ENCODE data around the gene SRBD1.

Gene SRBD1

DNA sequence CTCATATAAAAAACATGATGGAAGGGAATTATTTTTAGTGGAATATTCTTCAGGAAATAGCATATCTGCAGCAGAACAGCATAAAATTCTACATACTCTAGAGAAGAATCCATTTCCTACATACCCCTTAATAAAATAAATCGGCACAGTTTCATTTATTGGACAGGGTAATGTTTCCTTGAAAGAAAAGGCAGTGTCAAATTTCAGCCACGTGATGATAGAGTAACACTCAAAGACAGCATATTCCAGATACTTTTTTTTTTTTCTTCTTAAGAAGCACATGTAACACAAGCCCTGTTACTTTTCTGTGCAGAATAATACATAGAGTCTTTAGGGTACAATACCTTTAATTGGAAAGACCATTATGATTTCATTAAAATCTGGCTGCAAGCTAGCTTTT lies 204.4 kb downstream of the SRBD1 start:
- no peak for DNase-seq

DNA sequence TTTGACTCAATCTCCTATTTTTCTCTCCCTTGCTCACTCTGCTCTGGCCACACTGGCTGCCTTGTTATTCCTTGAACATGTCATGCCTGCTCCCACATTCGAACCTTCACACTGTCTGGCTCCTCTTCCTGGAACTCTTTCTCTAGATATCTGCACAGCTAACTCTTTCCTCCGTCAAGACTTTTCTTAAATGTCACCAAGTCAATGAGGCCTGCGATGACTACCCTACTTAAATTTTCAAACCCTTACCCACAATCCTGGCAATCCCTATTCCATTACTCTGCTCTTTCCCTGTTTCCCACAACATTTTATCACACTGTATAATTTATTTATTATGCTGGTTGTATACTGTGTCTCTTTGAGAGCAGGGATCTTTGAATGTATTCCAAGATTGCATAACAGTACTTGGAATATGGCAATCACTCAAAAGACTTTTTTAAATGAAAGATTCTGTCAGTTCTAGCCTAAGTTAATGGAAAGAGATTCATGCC lies 206.2 kb downstream of the SRBD1 start:
- DNase-seq, result no peak

DNA sequence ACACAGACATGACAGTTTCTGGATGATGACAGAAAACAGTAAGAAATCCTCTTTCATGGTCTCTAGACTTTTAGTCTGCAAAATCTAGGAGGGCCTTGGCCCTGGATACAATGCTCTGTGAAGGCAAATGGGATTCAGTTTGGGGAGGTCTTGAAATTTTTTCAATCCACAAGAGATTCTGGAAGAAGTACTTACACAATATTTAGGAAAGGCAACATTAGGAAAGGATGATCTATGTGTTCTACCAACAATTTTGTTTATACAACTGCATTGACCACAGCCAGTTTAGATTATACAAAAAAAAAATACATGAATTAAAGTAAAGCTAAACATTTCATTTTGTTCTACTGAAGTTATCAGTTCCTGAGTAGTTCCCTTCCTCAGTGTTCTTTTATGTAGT lies 208.0 kb downstream of the SRBD1 start:
- DNase-seq, result no peak

- DNase-seq, result no peak
Observed at GRCh38 chr2:45401431-45401922, 209.6 kb downstream of the SRBD1 start.

DNA sequence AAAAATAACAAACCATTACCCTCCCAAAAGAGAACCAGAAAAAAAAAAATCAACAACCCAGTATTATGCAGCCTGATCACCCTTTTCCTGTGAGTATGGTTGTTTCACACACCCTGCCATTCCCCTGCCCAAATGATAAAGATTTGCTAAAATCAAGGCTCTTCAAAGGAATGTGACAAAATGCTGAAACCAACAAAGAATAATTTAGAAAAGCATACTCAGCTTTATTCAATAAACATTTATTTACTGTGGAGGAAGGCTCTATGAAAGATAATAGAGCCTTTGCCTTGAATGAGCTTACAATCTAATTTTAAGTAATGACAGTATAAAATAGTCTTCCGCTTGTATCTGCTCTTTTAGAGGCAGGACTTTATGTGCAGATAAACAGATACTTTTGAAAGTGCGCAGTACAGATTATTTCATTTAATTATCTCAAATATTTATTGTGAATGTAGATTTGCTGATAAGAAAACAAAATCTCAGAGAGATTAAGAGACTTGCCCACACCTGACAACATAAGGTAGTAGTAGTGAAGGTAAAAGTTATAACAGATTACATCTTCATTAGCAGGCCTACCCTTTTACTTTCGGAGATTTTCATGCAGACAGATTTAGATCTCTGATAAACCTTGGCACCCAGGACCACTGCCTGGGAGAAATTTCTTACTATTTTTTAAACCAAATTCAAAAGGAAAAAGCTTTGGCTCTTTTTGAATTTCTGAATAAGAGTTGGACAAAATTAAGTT lies 211.9 kb downstream of the SRBD1 start:
- no peak for DNase-seq

GRCh38 chr2:45397292-45397691 lies 213.8 kb downstream of the SRBD1 start:
- no peak for DNase-seq

DNA sequence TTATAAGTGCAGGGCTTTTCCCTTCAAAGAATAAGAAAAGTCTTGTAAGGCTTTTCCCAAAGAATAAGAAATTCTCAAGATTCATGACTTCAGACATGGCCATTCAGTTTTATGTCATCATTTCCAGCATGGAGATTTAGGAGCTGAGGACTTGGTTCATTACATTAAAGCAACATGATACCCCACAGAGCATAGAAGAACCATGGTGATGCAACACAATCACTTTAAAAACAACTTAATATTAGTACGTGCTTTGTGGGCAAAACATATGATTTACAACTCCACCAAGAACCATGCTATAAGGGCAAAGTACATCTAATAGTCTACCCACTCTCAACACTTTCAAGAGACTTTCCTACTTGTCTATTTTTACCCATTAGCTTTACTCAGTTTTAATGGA lies 214.4 kb downstream of the SRBD1 start:
- DNase-seq, result no peak

DNA sequence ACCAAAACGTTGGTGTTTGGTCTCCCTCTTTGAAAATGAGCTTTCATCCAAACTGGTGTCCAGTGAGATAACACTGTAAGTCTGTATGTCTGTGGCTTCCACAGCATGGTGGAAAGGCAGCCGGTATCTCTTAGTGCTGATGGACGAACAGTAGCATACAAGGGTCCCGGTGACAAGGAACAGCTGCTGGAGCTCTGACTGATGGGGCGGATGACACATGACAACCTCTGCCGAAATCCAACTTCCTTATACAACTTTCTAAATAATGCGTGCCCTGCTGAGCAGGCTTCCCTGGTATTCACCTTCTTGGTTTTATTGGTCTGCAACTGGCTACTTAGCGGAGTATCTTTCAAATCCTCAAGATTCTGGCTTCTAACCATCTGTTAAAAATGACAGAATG lies 216.2 kb downstream of the SRBD1 start:
- DNase-seq, result no peak

DNA sequence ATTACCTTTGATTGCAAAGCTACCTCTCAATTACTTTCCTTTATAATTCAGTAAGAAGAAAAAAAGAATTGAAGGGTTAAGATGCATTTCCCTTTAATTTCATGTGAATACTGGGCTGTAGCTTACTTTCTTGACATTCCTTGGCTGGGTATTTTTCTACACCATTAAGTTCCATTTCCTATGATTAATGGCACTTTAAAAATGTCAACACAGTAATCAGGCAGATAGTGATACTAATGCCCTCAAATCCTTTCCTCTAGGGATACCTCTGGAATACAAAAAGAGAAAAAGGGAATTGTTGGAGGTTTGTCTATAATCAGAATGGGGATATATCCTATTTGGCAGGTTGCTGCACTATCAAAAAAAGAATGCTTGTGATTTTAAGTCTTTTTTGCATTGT lies 216.9 kb downstream of the SRBD1 start:
- no peak for DNase-seq

DNA sequence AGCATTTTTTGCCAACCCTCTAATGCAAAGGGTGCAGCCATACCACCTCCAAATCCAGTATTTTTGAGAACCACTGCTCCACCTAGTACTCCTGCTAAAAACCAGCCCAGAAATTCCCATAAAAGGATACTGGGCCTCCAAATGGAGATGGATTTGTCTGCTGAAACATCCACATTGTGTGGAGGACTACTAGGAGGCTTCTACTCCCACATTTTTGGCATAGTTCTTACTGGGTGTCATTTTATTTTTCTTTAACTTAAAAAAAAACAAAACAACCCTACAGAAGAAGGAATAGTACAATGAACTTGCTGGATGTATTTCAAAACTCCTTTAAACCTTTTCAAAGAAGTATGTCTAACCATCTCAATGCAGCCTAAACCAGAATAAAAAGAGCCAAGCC lies 219.2 kb downstream of the SRBD1 start:
- DNase-seq, result no peak

- no peak for DNase-seq
Observed at GRCh38 chr2:45390861-45391260, 220.2 kb downstream of the SRBD1 start.

GRCh38 chr2:45390441-45390840 lies 220.6 kb downstream of the SRBD1 start:
- no peak for DNase-seq

- DNase-seq, result no peak
Observed at GRCh38 chr2:45388541-45389100, 222.4 kb downstream of the SRBD1 start.

- no peak for DNase-seq
Observed at GRCh38 chr2:45382744-45383143, 228.3 kb downstream of the SRBD1 start.

GRCh38 chr2:45380131-45380836 lies 230.8 kb downstream of the SRBD1 start:
- DNase-seq, result no peak

- no peak for DNase-seq
Observed at GRCh38 chr2:45379399-45380087, 231.5 kb downstream of the SRBD1 start.

DNA sequence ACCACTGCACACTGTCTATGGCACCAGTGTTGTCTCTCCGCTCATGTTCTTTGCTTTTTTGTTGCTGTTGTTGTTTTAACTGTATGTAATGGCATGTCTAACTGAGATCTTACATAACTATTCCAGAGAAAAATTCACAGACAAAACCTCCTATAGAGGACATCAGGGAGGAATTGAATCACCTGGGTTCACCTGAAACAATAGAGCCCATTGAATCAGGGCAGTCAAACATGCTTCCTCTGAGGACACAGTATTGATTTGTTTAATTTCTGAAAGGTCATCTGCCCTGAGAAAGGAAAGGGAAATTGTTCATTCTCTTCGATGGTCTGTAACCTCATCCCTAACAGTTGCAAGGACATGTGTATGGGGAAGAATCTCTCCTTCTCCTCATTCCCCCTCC lies 237.5 kb downstream of the SRBD1 start:
- DNase-seq, result no peak

- no peak for DNase-seq
Observed at GRCh38 chr2:45370369-45370768, 240.7 kb downstream of the SRBD1 start.

DNA sequence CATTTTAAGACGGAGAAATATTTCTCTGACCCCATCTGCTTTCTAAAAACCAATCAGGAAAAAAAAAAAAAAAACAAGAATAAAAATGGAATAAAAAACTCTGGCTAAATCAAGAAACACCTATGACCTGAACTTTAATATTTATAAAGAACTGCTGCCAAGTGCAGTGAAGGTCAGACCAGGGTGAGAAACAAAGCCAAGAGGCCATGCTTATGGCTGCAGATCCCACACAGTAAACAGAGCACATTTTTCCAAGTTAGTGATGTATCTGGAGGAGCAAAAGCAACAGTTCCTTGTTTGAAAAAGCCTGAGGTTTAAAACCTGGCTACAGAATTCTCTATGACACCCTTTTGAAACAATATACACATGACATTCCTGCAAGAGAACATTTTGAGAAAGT lies 242.3 kb downstream of the SRBD1 start:
- no peak for DNase-seq

DNA sequence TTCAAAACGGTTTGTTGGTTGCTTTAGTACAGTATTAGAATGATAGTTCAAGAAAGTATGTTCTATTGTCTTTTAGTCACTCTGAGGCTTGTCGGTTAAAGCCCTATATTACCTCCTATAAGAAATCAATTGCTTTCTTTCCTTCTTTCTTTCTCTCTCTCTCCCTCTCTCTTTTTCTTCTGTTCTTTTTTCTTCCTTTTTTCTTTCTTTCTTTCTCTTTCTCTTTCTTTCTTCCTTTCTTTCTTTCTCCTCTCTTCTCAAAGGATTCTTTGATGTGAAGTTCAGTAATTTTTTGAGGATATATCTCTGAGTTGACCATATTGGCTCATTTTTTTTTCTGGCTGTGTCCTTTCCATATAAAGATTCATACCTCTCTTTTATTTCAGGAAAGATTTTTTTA lies 249.4 kb downstream of the SRBD1 start:
- no peak for DNase-seq

DNA sequence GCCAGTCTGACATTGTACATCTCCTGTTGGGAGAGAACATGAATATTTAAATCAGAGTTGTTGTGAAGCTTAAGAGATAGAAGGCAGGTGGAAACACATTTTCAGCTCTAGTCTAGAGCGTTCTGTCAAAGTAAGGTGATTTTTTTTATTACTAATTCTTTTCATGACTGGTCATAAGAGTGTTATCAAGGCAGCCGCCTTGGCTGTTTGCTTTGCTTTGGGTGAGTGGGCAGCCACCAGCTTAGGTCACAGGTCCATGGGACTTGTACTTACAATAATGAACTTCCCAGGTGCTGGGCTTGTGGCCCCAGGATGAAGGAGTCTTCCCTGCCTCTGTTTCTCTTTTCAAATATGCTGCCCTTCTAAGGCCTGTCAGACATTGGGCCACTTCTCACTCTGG lies 256.3 kb downstream of the SRBD1 start:
- DNase-seq, result no peak

DNA sequence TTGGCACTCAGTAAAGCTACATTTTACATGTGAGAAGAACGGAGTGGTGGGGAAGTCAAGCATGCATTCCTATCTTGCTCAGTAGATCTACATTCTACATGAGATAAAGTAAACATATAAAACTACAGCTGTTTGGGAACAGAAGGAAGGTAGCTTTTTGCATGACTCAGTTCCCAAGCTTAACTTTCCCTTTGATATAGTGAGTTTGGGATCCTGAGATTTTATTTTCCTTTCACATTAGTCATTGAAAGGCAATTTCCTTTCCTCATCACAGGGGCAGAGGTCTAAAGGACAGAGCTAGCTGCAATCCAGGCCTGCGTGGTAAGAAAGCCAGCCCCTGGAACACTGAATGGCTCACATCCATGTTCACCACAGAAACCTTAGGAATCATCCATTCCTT lies 257.2 kb downstream of the SRBD1 start:
- no peak for DNase-seq

DNA sequence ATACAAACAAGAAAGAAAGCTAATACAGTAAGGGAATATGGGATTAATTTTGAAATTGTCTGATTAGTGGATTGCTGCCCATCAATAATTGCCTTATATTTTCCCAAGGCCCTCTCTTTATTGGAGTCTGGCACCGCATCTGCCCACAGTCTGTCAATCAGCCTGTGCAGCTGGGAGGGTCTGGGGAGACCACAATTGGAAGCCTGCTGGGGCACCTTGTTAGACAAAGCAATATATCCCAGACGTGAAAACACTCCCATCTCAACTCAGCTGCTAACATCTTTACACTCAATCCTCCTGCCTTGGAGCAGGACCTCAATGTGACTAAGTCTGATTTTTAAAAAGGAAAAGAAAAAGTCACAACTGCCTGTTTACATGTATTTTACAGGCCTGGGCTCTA lies 258.6 kb downstream of the SRBD1 start:
- no peak for DNase-seq
